ENCODE results near the gene LRMDA. TPM values are rescaled to one million over a fixed set of nuclear protein-coding genes. Genes with fewer than 3 reads are reported as not detected.

LRMDA gene
- polyA plus RNA-seq, 3 donors, result 39.8 to 59.6 (median 56.4) TPM

DNA sequence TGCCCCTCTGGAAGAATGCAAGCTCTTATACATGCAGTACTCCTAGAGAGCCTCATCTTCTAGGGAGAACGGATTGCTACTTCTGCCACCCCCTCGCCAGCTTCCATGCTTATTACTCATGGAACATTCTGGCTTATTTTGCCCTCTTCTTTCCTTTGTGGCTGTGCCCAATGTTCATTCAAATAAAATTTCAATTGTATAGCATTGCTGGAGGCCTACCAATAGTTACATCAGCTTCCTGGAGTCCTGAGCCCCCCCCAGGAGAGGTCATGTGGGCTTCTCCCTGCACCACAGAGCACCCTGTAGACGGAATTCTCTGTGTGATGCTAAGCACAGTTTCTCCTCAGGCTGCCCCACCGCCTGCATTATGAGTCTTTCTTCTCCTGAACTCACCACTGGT is 1112.2 kb downstream of the LRMDA start:
- no peak overlapping the region for H3K27ac ChIP-seq (ENCODE audit: low read depth in 1 of 2, low read length in 2 of 2)

DNA sequence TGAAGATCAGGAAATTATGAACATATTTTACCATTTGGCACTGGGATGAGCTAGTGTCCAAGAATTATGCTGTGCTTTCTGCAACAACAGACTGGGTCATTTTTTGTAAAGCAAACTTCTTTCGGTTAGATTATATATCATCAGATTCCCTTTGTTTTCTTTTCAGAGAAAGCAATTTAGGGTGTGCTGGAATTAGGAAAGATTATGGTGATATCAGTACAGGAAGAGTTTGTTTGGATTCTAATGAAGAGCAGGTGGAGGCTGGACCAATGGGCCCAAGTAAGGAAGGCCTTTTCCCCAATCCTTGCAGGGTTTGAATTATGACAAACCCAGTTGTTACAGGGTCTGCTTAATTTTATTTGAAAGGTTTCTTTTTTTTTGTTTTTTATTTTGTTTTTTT is 1113.4 kb downstream of the LRMDA start:
- Histone ChIP-seq H4K20me1 (ENCODE audit: insufficient read depth, low read length) (no peaks in the 10 kb centered on the region), H3K79me2 (ENCODE audit: insufficient read depth, low read length) (no peaks in the 10 kb centered on the region), H3K4me2 (replicated peaks; ENCODE audit: extremely low read depth, low read length, poor library complexity, severe bottlenecking) (no peak overlapping the region), H3K27ac (ENCODE audit: low read depth in 1 of 2, low read length in 2 of 2) (no peak overlapping the region), H3K36me3 (replicated peaks in 1 of 2; ENCODE audit: control insufficient read depth in 1 of 2, insufficient read depth in 2 of 2, low read length in 2 of 2) (no peaks in the 10 kb centered on the region), H3K4me1 (ENCODE audit: control insufficient read depth in 1 of 2, insufficient read depth in 2 of 2, low read length in 2 of 2) (no peaks in the 10 kb centered on the region), H2AFZ (ENCODE audit: insufficient read depth, low read depth, low read length, poor library complexity, severe bottlenecking) (no peak overlapping the region), H3K4me3 (replicated peaks in 1 of 3; ENCODE audit: low read depth in 2 of 3, low read length in 3 of 3) (no peak overlapping the region), H3K9me3 (replicated peaks in 1 of 2; ENCODE audit: control insufficient read depth in 1 of 2, insufficient read depth in 1 of 2, low read length in 2 of 2) (no peaks in the 10 kb centered on the region), H3K27me3 (ENCODE audit: control insufficient read depth in 2 of 2, insufficient read depth in 2 of 2, low read length in 2 of 2) (no peaks in the 10 kb centered on the region), H3K9ac (ENCODE audit: insufficient read depth, low read length, poor library complexity, severe bottlenecking) (no peak overlapping the region)
- H3K9me3 Mint-ChIP-seq, result peaks cover 0 to 1% (median 0%) of the 10 kb centered on the region in 7 donors
- intact Hi-C loops (cut with micrococcal nuclease), result loop anchor here in 1 of 2 donors (5.0 kb wide), 1 partner anchor 1147 kb away; no protein-coding TSS in a partner anchor
- no CpG with 5 or more reads among the region's 1 CpG for whole genome bisulfite sequencing (ENCODE audit: insufficient coverage)
- TF ChIP-seq, protein P1, sequence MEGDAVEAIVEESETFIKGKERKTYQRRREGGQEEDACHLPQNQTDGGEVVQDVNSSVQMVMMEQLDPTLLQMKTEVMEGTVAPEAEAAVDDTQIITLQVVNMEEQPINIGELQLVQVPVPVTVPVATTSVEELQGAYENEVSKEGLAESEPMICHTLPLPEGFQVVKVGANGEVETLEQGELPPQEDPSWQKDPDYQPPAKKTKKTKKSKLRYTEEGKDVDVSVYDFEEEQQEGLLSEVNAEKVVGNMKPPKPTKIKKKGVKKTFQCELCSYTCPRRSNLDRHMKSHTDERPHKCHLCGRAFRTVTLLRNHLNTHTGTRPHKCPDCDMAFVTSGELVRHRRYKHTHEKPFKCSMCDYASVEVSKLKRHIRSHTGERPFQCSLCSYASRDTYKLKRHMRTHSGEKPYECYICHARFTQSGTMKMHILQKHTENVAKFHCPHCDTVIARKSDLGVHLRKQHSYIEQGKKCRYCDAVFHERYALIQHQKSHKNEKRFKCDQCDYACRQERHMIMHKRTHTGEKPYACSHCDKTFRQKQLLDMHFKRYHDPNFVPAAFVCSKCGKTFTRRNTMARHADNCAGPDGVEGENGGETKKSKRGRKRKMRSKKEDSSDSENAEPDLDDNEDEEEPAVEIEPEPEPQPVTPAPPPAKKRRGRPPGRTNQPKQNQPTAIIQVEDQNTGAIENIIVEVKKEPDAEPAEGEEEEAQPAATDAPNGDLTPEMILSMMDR (IDR thresholded peaks at IDR 0.05), result no peak
- H3K4me3 Mint-ChIP-seq, result no peak overlapping the region
- H3K27me3 Mint-ChIP-seq (ENCODE audit: low read depth in 3 of 3), result no peaks in the 10 kb centered on the region
- peaks cover 3% of the 10 kb centered on the region for H3K4me1 Mint-ChIP-seq
- H3K27ac Mint-ChIP-seq, result no peak overlapping the region
- no peaks in the 10 kb centered on the region for H3K36me3 Mint-ChIP-seq
- DNase-seq, result no peak

More for the DNA sequence above, 1112.2 kb downstream of the LRMDA start:
- intact Hi-C loops (cut with micrococcal nuclease), result no loop called here
- no peak overlapping the region for H3K4me3 ChIP-seq (replicated peaks in 1 of 3; ENCODE audit: low read depth in 2 of 3, low read length in 3 of 3)
- H3K4me1 ChIP-seq (ENCODE audit: control insufficient read depth in 1 of 2, insufficient read depth in 2 of 2, low read length in 2 of 2), result no peaks in the 10 kb centered on the region
- no peaks in the 10 kb centered on the region for H3K36me3 ChIP-seq (replicated peaks in 1 of 2; ENCODE audit: control insufficient read depth in 1 of 2, insufficient read depth in 2 of 2, low read length in 2 of 2)
- H3K27me3 ChIP-seq (ENCODE audit: control insufficient read depth in 2 of 2, insufficient read depth in 2 of 2, low read length in 2 of 2), result no peaks in the 10 kb centered on the region
- H3K79me2 ChIP-seq (ENCODE audit: insufficient read depth, low read length), result no peaks in the 10 kb centered on the region
- Mint-ChIP-seq H3K9me3 (no peaks in the 10 kb centered on the region), H3K27me3 (ENCODE audit: low read depth in 3 of 3) (no peaks in the 10 kb centered on the region), H3K27ac (no peak overlapping the region), H3K4me1 (peaks cover 3% of the 10 kb centered on the region), H3K4me3 (no peak overlapping the region), H3K36me3 (no peaks in the 10 kb centered on the region)
- 89% methylated on average over 3 of the region's 4 CpGs for WGBS (ENCODE audit: insufficient coverage)
- H3K9ac ChIP-seq (ENCODE audit: insufficient read depth, low read length, poor library complexity, severe bottlenecking), result no peak overlapping the region
- no peak overlapping the region for H3K4me2 ChIP-seq (replicated peaks; ENCODE audit: extremely low read depth, low read length, poor library complexity, severe bottlenecking)
- no peak for DNase-seq
- H4K20me1 ChIP-seq (ENCODE audit: insufficient read depth, low read length), result no peaks in the 10 kb centered on the region
- TF ChIP-seq, protein P1 (IDR thresholded peaks at IDR 0.05), result no peak
- H3K9me3 ChIP-seq (replicated peaks in 1 of 2; ENCODE audit: control insufficient read depth in 1 of 2, insufficient read depth in 1 of 2, low read length in 2 of 2), result no peaks in the 10 kb centered on the region
- no peak overlapping the region for H2AFZ ChIP-seq (ENCODE audit: insufficient read depth, low read depth, low read length, poor library complexity, severe bottlenecking)

Data from CD14-positive monocyte (primary cell).